CD4-positive, alpha-beta memory T cell (primary cell): ENCODE results near the gene FGG. TPM values are rescaled to one million over a fixed set of nuclear protein-coding genes. Genes with fewer than 3 reads are reported as not detected.

Source experiments
- CTCF ChIA-PET: fragments of 350-600 bp; sonication (Branson Sonifier 250); formaldehyde crosslinking; loops from one replicate; lab custom pipeline; 2021; ENCODE audit warnings: inconsistent platforms; ENCODE audit not compliant: partially characterized antibody; lab: Charles Lee
- POLR2A ChIA-PET: fragments of 350-600 bp; sonication (Branson Sonifier 250); formaldehyde crosslinking; loops from one replicate; lab custom pipeline; 2021; ENCODE audit not compliant: partially characterized antibody; lab: Charles Lee
- DNase-seq, 5 donors: peaks; one replicate each; pipeline versions ENCODE4 v3.0.0 to v3.0.0-alpha.2; 2020 to 2022; ENCODE audit warnings: mixed read lengths in 1 of 5
- H3K27ac ChIP-seq: one replicate; pipeline ENCODE4 v1.7.0; 2013; ENCODE audit warnings: low read depth, low read length
- H3K27me3 ChIP-seq: 2 replicates; pipeline ENCODE4 v1.7.0; 2013; ENCODE audit warnings: mild to moderate bottlenecking, low read length, moderate library complexity; ENCODE audit not compliant: insufficient read depth
- H3K36me3 ChIP-seq: 2 replicates; pipeline ENCODE4 v1.7.0; 2013; ENCODE audit warnings: mild to moderate bottlenecking, low read length, moderate library complexity; ENCODE audit not compliant: insufficient read depth
- H3K4me1 ChIP-seq: 2 replicates; pipeline ENCODE4 v1.7.0; 2013; ENCODE audit warnings: mild to moderate bottlenecking, low read length, moderate library complexity; ENCODE audit not compliant: insufficient read depth
- H3K4me3 ChIP-seq, 2 donors: one replicate each; pipeline ENCODE4 v1.7.0; 2013; ENCODE audit warnings: low read length in 2 of 2, mild to moderate bottlenecking in 1 of 2
- H3K9me3 ChIP-seq, 2 donors: one replicate each; pipeline ENCODE4 v1.7.0; 2013; ENCODE audit warnings: low read length in 2 of 2, control low read depth in 1 of 2; ENCODE audit not compliant: control insufficient read depth in 1 of 2
- H3K27ac Mint-ChIP-seq, 7 donors: one replicate each; pipeline ENCODE4 v1.8.0; 2020 to 2021; ENCODE audit warnings: mixed read lengths in 7 of 7, mild to moderate bottlenecking in 6 of 7, inconsistent platforms in 3 of 7, moderate library complexity in 3 of 7
- H3K27me3 Mint-ChIP-seq, 2 donors: one replicate each; pipeline ENCODE4 v1.8.0; 2020 to 2021; ENCODE audit warnings: mixed read lengths in 2 of 2
- H3K36me3 Mint-ChIP-seq, 2 donors: one replicate each; pipeline ENCODE4 v1.8.0; 2020 to 2021; ENCODE audit warnings: mixed read lengths in 2 of 2, inconsistent platforms in 1 of 2, mild to moderate bottlenecking in 1 of 2
- H3K4me1 Mint-ChIP-seq, 4 donors: one replicate each; pipeline ENCODE4 v1.8.0; 2020 to 2021; ENCODE audit warnings: mixed read lengths in 4 of 4, mild to moderate bottlenecking in 1 of 4
- H3K4me3 Mint-ChIP-seq, 8 donors: one replicate each; pipeline ENCODE4 v1.8.0; 2020 to 2021; ENCODE audit warnings: mixed read lengths in 8 of 8, mild to moderate bottlenecking in 7 of 8, moderate library complexity in 6 of 8, inconsistent platforms in 3 of 8
- H3K9me3 Mint-ChIP-seq, 8 donors: one replicate each; pipeline ENCODE4 v1.8.0; 2020 to 2021; ENCODE audit warnings: mixed read lengths in 8 of 8, mild to moderate bottlenecking in 5 of 8, inconsistent platforms in 3 of 8, moderate library complexity in 1 of 8
- intact Hi-C: fragments of 100-400 bp; cut with micrococcal nuclease; formaldehyde crosslinking; loops from one replicate; pipeline ENCODE4 v1.15.1; 2023
- polyA plus RNA-seq, 2 donors: library from polyadenylated mRNA; unstranded; fragments of 300-500 nt; fragmentation: Illumina TruSeq; gene quantifications; one replicate each; pipeline ENCODE4 v1.2.3, GENCODE V29; 2021
- total RNA-seq, 2 experiments: library from RNA; stranded (reverse); gene quantifications; one replicate each; pipeline ENCODE4 v1.2.3, GENCODE V29; 2021

Gene FGG
- total and polyA plus RNA-seq, 4 experiments from 2014 or later = not detected

DNA sequence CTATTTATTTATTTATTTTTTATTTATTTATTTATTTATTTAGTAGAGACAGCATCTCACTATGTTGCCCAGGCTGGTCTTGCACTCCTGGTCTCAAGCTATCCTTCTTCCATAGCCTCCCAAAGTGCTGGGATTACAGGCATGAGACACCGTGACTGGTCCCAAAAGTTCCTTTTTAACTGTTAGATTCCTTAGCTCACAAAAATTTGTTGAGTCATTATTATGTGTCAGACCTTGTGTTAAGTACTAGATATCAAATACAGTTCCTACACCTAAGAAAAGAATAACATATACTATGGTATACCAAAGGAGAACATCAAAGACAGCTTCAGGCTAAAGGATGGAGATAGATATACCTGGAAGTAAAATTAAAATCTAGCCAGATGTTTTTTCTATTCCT lies 33.5 kb downstream of the FGG start:
- no peaks in the 10 kb centered on the region for H3K9me3 Mint-ChIP-seq
- H3K4me1 Mint-ChIP-seq = no peaks in the 10 kb centered on the region
- no peaks in the 10 kb centered on the region for H3K27me3 ChIP-seq
- no peaks in the 10 kb centered on the region for H3K36me3 Mint-ChIP-seq
- no peak for DNase-seq
- peaks cover 10 to 11% of the 10 kb centered on the region in 2 donors for H3K27me3 Mint-ChIP-seq
- no peak overlapping the region for H3K4me3 Mint-ChIP-seq
- H3K36me3 ChIP-seq = no peaks in the 10 kb centered on the region
- H3K4me1 ChIP-seq = no peaks in the 10 kb centered on the region
- CTCF ChIA-PET = no interaction called here
- POLR2A ChIA-PET = no interaction called here
- H3K27ac Mint-ChIP-seq = no peak overlapping the region
- no peak overlapping the region for H3K27ac ChIP-seq
- no peaks in the 10 kb centered on the region for H3K9me3 ChIP-seq
- H3K4me3 ChIP-seq = no peak overlapping the region
- intact Hi-C loops = no loop called here

- peaks cover 10 to 11% of the 10 kb centered on the region in 2 donors for H3K27me3 Mint-ChIP-seq
- H3K27ac Mint-ChIP-seq = no peak overlapping the region
- no peak for DNase-seq
- H3K4me1 Mint-ChIP-seq = no peaks in the 10 kb centered on the region
- Histone ChIP-seq H3K4me1 (no peaks in the 10 kb centered on the region), H3K27me3 (no peaks in the 10 kb centered on the region), H3K36me3 (no peaks in the 10 kb centered on the region), H3K4me3 (no peak overlapping the region), H3K9me3 (no peaks in the 10 kb centered on the region), H3K27ac (no peak overlapping the region)
- no peak overlapping the region for H3K4me3 Mint-ChIP-seq
- H3K36me3 Mint-ChIP-seq = no peaks in the 10 kb centered on the region
- CTCF ChIA-PET = no interaction called here
- no peaks in the 10 kb centered on the region for H3K9me3 Mint-ChIP-seq
- intact Hi-C loops = no loop called here
- POLR2A ChIA-PET = no interaction called here
Observed at GRCh38 chr4:154577324-154577723, 35.1 kb downstream of the FGG start.

GRCh38 chr4:154574311-154574710 lies 38.1 kb downstream of the FGG start:
- no peaks in the 10 kb centered on the region for H3K27me3 ChIP-seq
- no peaks in the 10 kb centered on the region for H3K9me3 ChIP-seq
- Mint-ChIP-seq H3K27me3 (peaks cover 12 to 15% of the 10 kb centered on the region in 2 donors), H3K36me3 (no peaks in the 10 kb centered on the region), H3K4me3 (no peak overlapping the region), H3K27ac (no peak overlapping the region), H3K9me3 (no peaks in the 10 kb centered on the region), H3K4me1 (no peaks in the 10 kb centered on the region)
- H3K4me1 ChIP-seq = no peaks in the 10 kb centered on the region
- no peak overlapping the region for H3K27ac ChIP-seq
- no peaks in the 10 kb centered on the region for H3K36me3 ChIP-seq
- no peak overlapping the region for H3K4me3 ChIP-seq
- ChIA-PET POLR2A (no interaction called here), CTCF (interaction anchor here (1.5 kb wide), 1 partner anchor 15 kb away, joined by 4 read pairs; no protein-coding TSS in a partner anchor)
- no peak for DNase-seq
- intact Hi-C loops = no loop called here

- ChIA-PET POLR2A (no interaction called here), CTCF (no interaction called here)
- no peak overlapping the region for H3K27ac ChIP-seq
- H3K36me3 ChIP-seq = no peaks in the 10 kb centered on the region
- intact Hi-C loops = no loop called here
- H3K4me3 ChIP-seq = no peak overlapping the region
- H3K9me3 ChIP-seq = no peaks in the 10 kb centered on the region
- H3K27me3 Mint-ChIP-seq = peaks cover 10 to 14% of the 10 kb centered on the region in 2 donors
- no peaks in the 10 kb centered on the region for H3K9me3 Mint-ChIP-seq
- no peak for DNase-seq
- H3K36me3 Mint-ChIP-seq = no peaks in the 10 kb centered on the region
- no peak overlapping the region for H3K4me3 Mint-ChIP-seq
- H3K27me3 ChIP-seq = no peaks in the 10 kb centered on the region
- H3K4me1 Mint-ChIP-seq = no peaks in the 10 kb centered on the region
- H3K4me1 ChIP-seq = no peaks in the 10 kb centered on the region
- no peak overlapping the region for H3K27ac Mint-ChIP-seq
Observed at GRCh38 chr4:154573190-154573870, 39.1 kb downstream of the FGG start.

GRCh38 chr4:154569584-154569983 lies 42.9 kb downstream of the FGG start:
- Histone ChIP-seq H3K27ac (no peak overlapping the region), H3K4me3 (no peak overlapping the region), H3K27me3 (no peaks in the 10 kb centered on the region), H3K4me1 (no peaks in the 10 kb centered on the region), H3K9me3 (no peaks in the 10 kb centered on the region), H3K36me3 (no peaks in the 10 kb centered on the region)
- intact Hi-C loops = no loop called here
- DNase-seq = no peak
- no peak overlapping the region for H3K27ac Mint-ChIP-seq
- H3K36me3 Mint-ChIP-seq = no peaks in the 10 kb centered on the region
- H3K9me3 Mint-ChIP-seq = no peaks in the 10 kb centered on the region
- ChIA-PET POLR2A (no interaction called here), CTCF (no interaction called here)
- H3K4me1 Mint-ChIP-seq = no peaks in the 10 kb centered on the region
- H3K27me3 Mint-ChIP-seq = peaks cover 3 to 5% of the 10 kb centered on the region in 2 donors
- no peak overlapping the region for H3K4me3 Mint-ChIP-seq

GRCh38 chr4:154569028-154569427 lies 43.4 kb downstream of the FGG start:
- Mint-ChIP-seq H3K4me1 (no peaks in the 10 kb centered on the region), H3K4me3 (no peak overlapping the region), H3K27ac (no peak overlapping the region), H3K36me3 (no peaks in the 10 kb centered on the region), H3K27me3 (peaks cover 3 to 5% of the 10 kb centered on the region in 2 donors), H3K9me3 (no peaks in the 10 kb centered on the region)
- Histone ChIP-seq H3K27ac (no peak overlapping the region), H3K4me3 (no peak overlapping the region), H3K9me3 (no peaks in the 10 kb centered on the region), H3K36me3 (no peaks in the 10 kb centered on the region), H3K27me3 (no peaks in the 10 kb centered on the region), H3K4me1 (no peaks in the 10 kb centered on the region)
- intact Hi-C loops = no loop called here
- POLR2A ChIA-PET = no interaction called here
- no peak for DNase-seq
- CTCF ChIA-PET = interaction anchor here (1.0 to 1.3 kb wide), 2 partner anchors 10 to 17 kb away, joined by 3 read pairs; no protein-coding TSS in a partner anchor

DNA sequence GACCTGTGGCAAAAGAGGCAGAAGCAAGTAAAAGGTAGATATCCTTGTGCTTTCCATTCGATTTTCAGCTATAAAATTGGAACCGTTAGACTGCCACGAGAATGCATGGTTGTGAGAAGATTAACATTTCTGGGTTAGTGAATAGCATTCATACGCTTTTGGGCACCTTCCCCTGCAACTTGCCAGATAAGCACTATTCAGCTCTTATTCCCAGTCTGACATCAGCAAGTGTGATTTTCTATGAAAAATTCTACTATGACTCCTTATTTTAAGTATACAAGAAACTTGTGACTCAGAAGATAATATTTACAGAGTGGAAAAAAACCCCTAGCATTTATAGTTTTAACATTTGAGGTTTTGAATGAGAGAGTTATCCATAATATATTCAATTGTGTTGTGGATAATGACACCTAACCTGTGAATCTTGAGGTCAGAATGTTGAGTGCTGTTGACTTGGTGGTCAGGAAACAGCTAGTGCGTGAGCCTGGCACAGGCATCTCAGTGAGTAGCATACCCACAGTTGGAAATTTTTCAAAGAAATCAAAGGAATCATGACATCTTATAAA lies 45.7 kb downstream of the FGG start:
- DNase-seq = no peak
- H3K4me3 ChIP-seq = no peak overlapping the region
- H3K36me3 ChIP-seq = no peaks in the 10 kb centered on the region
- no peaks in the 10 kb centered on the region for H3K9me3 ChIP-seq
- intact Hi-C loops = no loop called here
- no peaks in the 10 kb centered on the region for H3K4me1 Mint-ChIP-seq
- H3K27me3 Mint-ChIP-seq = peaks cover 3 to 5% of the 10 kb centered on the region in 2 donors
- H3K36me3 Mint-ChIP-seq = no peaks in the 10 kb centered on the region
- H3K27ac Mint-ChIP-seq = no peak overlapping the region
- H3K27ac ChIP-seq = no peak overlapping the region
- H3K27me3 ChIP-seq = no peaks in the 10 kb centered on the region
- no peaks in the 10 kb centered on the region for H3K4me1 ChIP-seq
- no peak overlapping the region for H3K4me3 Mint-ChIP-seq
- ChIA-PET POLR2A (no interaction called here), CTCF (no interaction called here)
- H3K9me3 Mint-ChIP-seq = no peaks in the 10 kb centered on the region
